K562 (cell line): ENCODE results near the gene GET4. TPM values are rescaled to one million over a fixed set of nuclear protein-coding genes. Genes with fewer than 3 reads are reported as not detected.

ENCODE experiments used
- E2F6 ChIP-seq, 2 experiments: IDR thresholded peaks; 2 replicates each; pipeline ENCODE4 v1.6.1; 2011; ENCODE audit warnings: borderline replicate concordance in 1 of 2, control low read depth in 1 of 2, low read depth in 1 of 2, low read length in 1 of 2, mild to moderate bottlenecking in 1 of 2, mixed read lengths in 1 of 2, moderate library complexity in 1 of 2; ENCODE audit not compliant: insufficient read depth in 1 of 2, insufficient read length in 1 of 2, poor library complexity in 1 of 2, severe bottlenecking in 1 of 2; ENCODE audit errors: extremely low read depth in 1 of 2
- HNRNPK ChIP-seq: fragments of 200-400 bp; formaldehyde crosslinking; IDR thresholded peaks from one replicate; pipeline ENCODE4 v1.6.1; 2018; ENCODE audit warnings: mild to moderate bottlenecking, low read depth, low read length; ENCODE audit not compliant: poor library complexity, severe bottlenecking
- MGA ChIP-seq: fragments of 450-650 bp; IDR thresholded peaks from 2 replicates; pipeline ENCODE4 v1.6.1; 2016; ENCODE audit warnings: mild to moderate bottlenecking, moderate library complexity
- TCFL5 ChIP-seq: fragments of 250-450 bp; sonication (Bioruptor Pico); conservative IDR thresholded peaks from 2 replicates; pipeline ENCODE4 v1.6.1; 2021; ENCODE audit warnings: mild to moderate bottlenecking, moderate library complexity, matching md5 sums
- TFAP4 ChIP-seq: sonication (generic); formaldehyde crosslinking; IDR thresholded peaks from 2 replicates; pipeline ENCODE4 v1.8.0; 2022; ENCODE audit warnings: missing genetic modification reagents, mild to moderate bottlenecking, moderate library complexity, borderline replicate concordance
- ZBTB34 ChIP-seq: fragments of 250-450 bp; sonication (Bioruptor Pico); IDR thresholded peaks from 2 replicates; pipeline ENCODE4 v1.8.0; 2021; ENCODE audit warnings: mild to moderate bottlenecking, moderate library complexity
- ZBTB8A ChIP-seq: fragments of 450-650 bp; IDR thresholded peaks from 2 replicates; pipeline ENCODE4 v1.6.1; 2018; ENCODE audit warnings: mild to moderate bottlenecking, moderate library complexity; ENCODE audit not compliant: partially characterized antibody
- ZFP91 ChIP-seq: sonication (generic); formaldehyde crosslinking; IDR thresholded peaks from 2 replicates; pipeline ENCODE4 v1.8.0; 2022; ENCODE audit warnings: mild to moderate bottlenecking, missing genetic modification reagents
- ZNF24 ChIP-seq: fragments of 450-650 bp; IDR thresholded peaks from 2 replicates; pipeline ENCODE4 v1.6.1; 2016
- polyA plus RNA-seq, 8 experiments: library from polyadenylated mRNA; depleted of rRNA in 4 of 8; stranded (reverse) in 5 of 8; unstranded in 3 of 8; fragments of >200 nt; fragmentation: Nextera tagmentation in 2 of 8; fragmentation: Illumina TruSeq in 1 of 8; extraction: Ambion mirVana in 2 of 8; extraction: Trizol in 1 of 8; gene quantifications; 2 replicates each; pipeline versions ENCODE4 v1.2.1 to v1.2.3, GENCODE V29; 2011 to 2014; ENCODE audit warnings: inconsistent platforms in 1 of 8, missing spikeins in 1 of 8
- total RNA-seq, 7 experiments: library from RNA; depleted of rRNA in 6 of 7; stranded (reverse); fragments of >200 nt in 6 of 7; fragmentation: Illumina TruSeq in 2 of 7; extraction: Trizol in 2 of 7; gene quantifications; 2 replicates each; pipeline versions ENCODE4 v1.2.1 to v1.2.3, GENCODE V29; 2011 to 2021; ENCODE audit warnings: low replicate concordance in 1 of 7

GET4 gene
- total and polyA plus RNA-seq, 9 of the 15 experiments (the other 6 are each of a cell fraction or from before 2014, with no cell fraction given) = 0.99 to 122 (median 40.4) TPM

GRCh38 chr7:873367-874002 lies 2.9 kb upstream of the GET4 start (continued):
- TF ChIP-seq E2F6 (IDR thresholded peaks at IDR 0.05; ENCODE audit: borderline replicate concordance in 1 of 2, extremely low read depth in 1 of 2, insufficient read depth in 1 of 2, insufficient read length in 1 of 2, low read depth in 1 of 2, low read length in 1 of 2, poor library complexity in 1 of 2, severe bottlenecking in 1 of 2) (peak; percentile 99), TFAP4 (peak; percentile 96), ZFP91 (CRISPR knock-in tag) (peak; percentile 79; the same call in 1 of the 2 replicates), TCFL5 (no peak), MGA (peak; percentile 100), ZBTB34 (no peak), ZBTB8A (no peak), ZNF24 (peak; percentile 37; the same call in 1 of the 2 replicates), HNRNPK (no peak)
